ENCODE data around the gene ASTE1. TPM values are rescaled to one million over a fixed set of nuclear protein-coding genes. Genes with fewer than 3 reads are reported as not detected.
"Not testable (repeated sequence)": the region's sequence is repeated elsewhere in the genome, so short reads cannot be mapped to it uniquely, and the experiment has no call there.

The ASTE1 gene
- total and polyA plus RNA-seq, 2 of the 8 experiments (the other 6 are each of a cell fraction or from before 2014, with no cell fraction given), result 6.4 TPM; not detected in 1

DNA sequence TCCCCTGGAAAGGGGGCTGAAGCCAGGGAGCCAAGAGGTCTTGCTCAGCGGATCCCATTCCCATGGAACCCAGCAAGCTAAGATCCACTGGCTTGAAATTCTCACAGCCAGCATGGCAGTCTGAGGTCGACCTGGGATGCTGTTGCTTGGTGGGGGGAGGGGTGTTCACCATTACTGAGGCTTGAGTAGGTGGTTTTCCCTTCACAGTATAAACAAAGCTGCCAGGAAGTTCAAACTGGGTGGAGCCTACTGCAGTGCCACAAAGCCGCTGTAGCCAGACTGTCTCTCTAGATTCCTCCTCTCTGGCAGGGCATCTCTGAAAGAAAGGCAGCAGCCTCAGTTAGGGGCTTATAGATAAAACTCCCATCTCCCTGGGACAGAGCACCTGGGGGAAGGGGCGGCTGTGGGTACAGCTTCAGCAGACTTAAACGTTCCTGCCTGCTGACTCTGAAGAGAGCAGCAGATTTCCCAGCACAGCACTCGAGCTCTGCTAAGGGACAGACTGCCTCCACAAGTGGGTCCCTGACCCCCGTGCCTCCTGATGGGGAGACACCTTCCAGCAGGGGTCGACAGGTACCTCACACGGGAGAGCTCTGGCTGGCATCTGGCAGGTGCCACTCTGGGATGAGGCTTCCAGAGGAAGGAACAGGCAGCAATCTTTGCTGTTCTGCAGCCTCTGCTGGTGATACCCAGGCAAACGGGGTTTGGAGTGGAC is 15.8 kb upstream of the ASTE1 start:
- H3K23me2 ChIP-seq (ENCODE audit: low read depth, low read length); H3K56ac ChIP-seq (replicated peaks; ENCODE audit: insufficient read length, low read depth, low read length); H2AK5ac ChIP-seq (ENCODE audit: low read depth, low read length); H3K9ac ChIP-seq (replicated peaks in 1 of 4; ENCODE audit: extremely low read depth in 1 of 4, low read depth in 3 of 4, low read length in 3 of 4); H3K18ac ChIP-seq (ENCODE audit: extremely low read depth, low read length); H3K23ac ChIP-seq (ENCODE audit: insufficient read length); H2BK15ac ChIP-seq (ENCODE audit: low read length); H3K79me2 ChIP-seq (ENCODE audit: control insufficient read depth in 1 of 2, insufficient read depth in 2 of 2, low read length in 2 of 2); H4K91ac ChIP-seq (replicated peaks; ENCODE audit: insufficient read length, low read length); H3K14ac ChIP-seq (ENCODE audit: insufficient read length); H3K4me1 ChIP-seq (replicated peaks in 1 of 4; ENCODE audit: control insufficient read depth in 3 of 4, insufficient read depth in 4 of 4, low read length in 3 of 4); H2AFZ ChIP-seq (ENCODE audit: low read length); H3K27me3 ChIP-seq (replicated peaks in 1 of 4; ENCODE audit: control insufficient read depth in 3 of 4, extremely low read depth in 1 of 4, insufficient read depth in 3 of 4, low read length in 3 of 4); H3K79me1 ChIP-seq (ENCODE audit: low read depth, low read length); H3K9me3 ChIP-seq (ENCODE audit: insufficient read depth in 2 of 2, low read depth in 1 of 2, low read length in 1 of 2); H3K36me3 ChIP-seq (ENCODE audit: control insufficient read depth in 2 of 4, insufficient read depth in 4 of 4, low read length in 3 of 4); H4K5ac ChIP-seq (ENCODE audit: insufficient read length, low read depth, low read length); H3K4me2 ChIP-seq (ENCODE audit: insufficient read depth in 1 of 2, low read depth in 2 of 2, low read length in 2 of 2); H4K20me1 ChIP-seq (replicated peaks in 1 of 2; ENCODE audit: control insufficient read depth in 1 of 2, insufficient read depth in 2 of 2, low read length in 2 of 2); H3K4ac ChIP-seq (replicated peaks; ENCODE audit: insufficient read length, low read depth, low read length); H2BK20ac ChIP-seq (ENCODE audit: low read length); H2BK12ac ChIP-seq (ENCODE audit: low read depth, low read length); H2BK120ac ChIP-seq (replicated peaks; ENCODE audit: low read depth, low read length); H3K4me3 ChIP-seq (ENCODE audit: extremely low read depth in 1 of 4, insufficient read depth in 2 of 4, low read depth in 3 of 4, low read length in 4 of 4); H3K27ac ChIP-seq (ENCODE audit: low read depth, low read length): not testable (repeated sequence)
- POLR2A ChIA-PET (ENCODE audit: partially characterized antibody), result interaction anchor here (0.9 to 2.0 kb wide), 2 partner anchors 11 to 16 kb away, joined by 5 to 6 read pairs; partner anchors contain the start of genes ASTE1 and NEK11
- 78% methylated on average over 10 of the region's 10 CpGs; no CpG with 5 or more reads in 1 of the 2 experiments for WGBS, 2 experiments (ENCODE audit: extremely low coverage in 1 of 2, insufficient coverage in 1 of 2, insufficient read length in 1 of 2, insufficient replicate concordance in 2 of 2, low coverage in 1 of 2, low lambda C conversion rate in 2 of 2, missing lambda C conversion rate in 1 of 2)
- FAIRE-seq, result peak; percentile 24
- peak in 1 of 2 experiments; percentile 51 for DNase-seq (ENCODE audit: low read depth in 1 of 2, low spot score in 2 of 2)
- Histone ChIP-seq H2BK5ac (ENCODE audit: low read depth, low read length) (0 out of 2 replicates have a peak overlapping the region, but pooled peaks have one; percentile 52), H4K8ac (ENCODE audit: extremely low read depth, insufficient read depth, low read length) (peak overlapping the region; percentile 28; the same call in 1 of the 2 replicates)
- CTCF ChIA-PET (ENCODE audit: partially characterized antibody), result interaction anchor here (0.9 to 2.8 kb wide), 3 partner anchors 9 to 117 kb away, joined by 4 to 6 read pairs (median 6); no protein-coding TSS in a partner anchor
